ENCODE measurements around the gene UBE3D.

DNA sequence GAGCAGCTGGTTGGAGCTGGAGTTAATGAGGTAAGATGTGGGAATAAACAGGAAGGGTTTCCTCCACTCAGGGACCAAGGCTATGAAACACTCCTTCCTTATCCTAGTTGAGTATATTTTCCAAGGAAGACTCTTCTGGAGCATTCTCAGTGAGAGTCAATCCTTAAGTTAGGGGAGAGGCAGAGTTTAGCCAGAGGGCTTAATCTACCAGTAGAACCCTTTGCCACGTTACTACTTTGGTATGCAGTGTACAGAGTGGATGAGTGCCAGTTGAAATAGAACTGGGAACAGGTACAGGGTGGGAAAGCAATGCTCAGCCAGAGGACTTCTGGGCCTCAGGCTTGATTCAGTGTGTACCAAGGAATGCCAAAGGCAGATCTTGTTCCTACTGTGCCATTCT, 114.3 kb downstream of the UBE3D start:
- TF ChIP-seq, protein P1, sequence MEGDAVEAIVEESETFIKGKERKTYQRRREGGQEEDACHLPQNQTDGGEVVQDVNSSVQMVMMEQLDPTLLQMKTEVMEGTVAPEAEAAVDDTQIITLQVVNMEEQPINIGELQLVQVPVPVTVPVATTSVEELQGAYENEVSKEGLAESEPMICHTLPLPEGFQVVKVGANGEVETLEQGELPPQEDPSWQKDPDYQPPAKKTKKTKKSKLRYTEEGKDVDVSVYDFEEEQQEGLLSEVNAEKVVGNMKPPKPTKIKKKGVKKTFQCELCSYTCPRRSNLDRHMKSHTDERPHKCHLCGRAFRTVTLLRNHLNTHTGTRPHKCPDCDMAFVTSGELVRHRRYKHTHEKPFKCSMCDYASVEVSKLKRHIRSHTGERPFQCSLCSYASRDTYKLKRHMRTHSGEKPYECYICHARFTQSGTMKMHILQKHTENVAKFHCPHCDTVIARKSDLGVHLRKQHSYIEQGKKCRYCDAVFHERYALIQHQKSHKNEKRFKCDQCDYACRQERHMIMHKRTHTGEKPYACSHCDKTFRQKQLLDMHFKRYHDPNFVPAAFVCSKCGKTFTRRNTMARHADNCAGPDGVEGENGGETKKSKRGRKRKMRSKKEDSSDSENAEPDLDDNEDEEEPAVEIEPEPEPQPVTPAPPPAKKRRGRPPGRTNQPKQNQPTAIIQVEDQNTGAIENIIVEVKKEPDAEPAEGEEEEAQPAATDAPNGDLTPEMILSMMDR (IDR thresholded peaks at IDR 0.05; ENCODE audit: insufficient read depth, low read depth, low read length) = no peak
- no peak for TF ChIP-seq EZH2 (IDR thresholded peaks at IDR 0.05; ENCODE audit: insufficient read depth, low read length)
